Cardiac muscle cell (in vitro differentiated cells and primary cell): ENCODE measurements around the gene NPFFR1. TPM values are rescaled to one million over a fixed set of nuclear protein-coding genes. Genes with fewer than 3 reads are reported as not detected.

ENCODE experiments used
- DNase-seq, 2 donors: peaks; one replicate each; pipeline versions ENCODE4 v3.0.0 to v3.0.0-alpha.2; 2010 to 2017; ENCODE audit warnings: low read depth in 1 of 2, low spot score in 1 of 2
- H3K27ac ChIP-seq: fragments of 200-600 bp; sonication (generic); 2 replicates; pipeline ENCODE4 v1.5.1; 2016
- H3K27me3 ChIP-seq: fragments of 200-600 bp; sonication (generic); 2 replicates; pipeline ENCODE4 v1.6.0; 2016; ENCODE audit warnings: control low read depth
- H3K36me3 ChIP-seq: fragments of 200-600 bp; sonication (generic); 2 replicates; pipeline ENCODE4 v1.5.1; 2016; ENCODE audit warnings: control low read depth
- H3K4me1 ChIP-seq: fragments of 200-600 bp; sonication (generic); 2 replicates; pipeline ENCODE4 v1.8.1; 2017; ENCODE audit warnings: low read depth, mild to moderate bottlenecking, mixed run types
- H3K4me3 ChIP-seq: fragments of 200-600 bp; sonication (generic); 2 replicates; pipeline ENCODE4 v1.5.1; 2016; ENCODE audit warnings: mild to moderate bottlenecking
- H3K9me3 ChIP-seq: fragments of 200-600 bp; sonication (generic); 2 replicates; pipeline ENCODE4 v1.5.1; 2017; ENCODE audit warnings: low read depth, mild to moderate bottlenecking, control low read depth
- CTCF ChIP-seq: IDR thresholded peaks from 2 replicates; pipeline ENCODE4 v1.5.1; 2012; ENCODE audit warnings: low read depth, mild to moderate bottlenecking, low read length
- polyA plus RNA-seq: library from polyadenylated mRNA; unstranded; fragments of >200 nt; fragmentation: Nextera tagmentation; extraction: Ambion mirVana; gene quantifications from 2 replicates; pipeline ENCODE4 v1.2.1, GENCODE V29; 2016
- total RNA-seq: library from RNA; depleted of rRNA; stranded (reverse); fragments of >200 nt; gene quantifications from 2 replicates; pipeline ENCODE4 v1.2.3, GENCODE V29; 2016

The NPFFR1 gene
- total and polyA plus RNA-seq, 2 experiments from 2014 or later: not detected

DNA sequence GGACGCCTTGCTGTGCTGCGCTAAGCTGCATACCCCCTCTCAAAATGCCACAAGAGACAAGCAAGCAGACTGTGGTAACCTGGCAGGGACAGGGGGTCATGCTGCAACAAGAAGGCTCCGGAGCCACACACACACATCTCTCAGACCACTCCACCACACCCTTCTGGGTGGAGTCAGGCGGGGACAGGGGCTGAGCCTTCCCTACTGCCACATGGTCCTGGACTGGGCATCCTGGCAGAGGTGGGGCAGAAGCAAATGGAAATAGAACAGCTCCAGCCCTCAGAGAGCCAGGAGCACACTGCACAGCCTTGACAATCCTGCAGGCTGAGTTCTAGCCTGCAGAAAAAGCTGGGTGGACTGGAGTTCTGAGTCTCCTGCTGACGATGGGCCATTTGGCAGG lies 28.4 kb upstream of the NPFFR1 start:
- Histone ChIP-seq H3K27ac (no peak overlapping the region), H3K27me3 (no peaks in the 10 kb centered on the region), H3K4me1 (no peaks in the 10 kb centered on the region), H3K9me3 (no peaks in the 10 kb centered on the region), H3K4me3 (no peak overlapping the region), H3K36me3 (no peaks in the 10 kb centered on the region)
- no peak for TF ChIP-seq CTCF
- no peak for DNase-seq

- H3K4me3 ChIP-seq: no peak overlapping the region
- no peaks in the 10 kb centered on the region for H3K4me1 ChIP-seq
- no peaks in the 10 kb centered on the region for H3K36me3 ChIP-seq
- no peaks in the 10 kb centered on the region for H3K9me3 ChIP-seq
- no peaks in the 10 kb centered on the region for H3K27me3 ChIP-seq
- H3K27ac ChIP-seq: no peak overlapping the region
- no peak for TF ChIP-seq CTCF
- no peak for DNase-seq
Observed at GRCh38 chr10:70311698-70312097, 27.9 kb upstream of the NPFFR1 start.

DNA sequence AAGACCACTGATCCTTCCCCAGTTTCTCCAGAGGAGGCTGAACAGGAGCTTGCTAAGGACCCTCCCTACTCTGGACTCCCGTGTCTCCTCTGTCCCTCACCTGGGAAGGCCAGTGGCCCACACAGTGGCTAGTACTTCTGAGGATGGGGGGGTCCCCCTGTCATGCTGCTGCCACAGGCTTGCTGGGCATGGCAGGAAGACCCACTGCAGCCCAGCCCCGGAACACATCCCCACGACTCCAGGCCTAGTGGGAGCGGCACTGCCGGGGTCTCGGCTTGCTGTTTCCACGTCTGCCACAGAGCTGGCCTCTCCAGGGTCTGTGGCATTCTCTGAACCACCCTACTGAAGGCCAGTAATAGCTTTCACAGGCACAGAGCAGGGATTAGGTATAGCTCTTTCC lies 25.9 kb upstream of the NPFFR1 start:
- no peak for DNase-seq
- Histone ChIP-seq H3K27me3 (no peaks in the 10 kb centered on the region), H3K4me1 (no peaks in the 10 kb centered on the region), H3K9me3 (no peaks in the 10 kb centered on the region), H3K27ac (no peak overlapping the region), H3K4me3 (no peak overlapping the region), H3K36me3 (no peaks in the 10 kb centered on the region)
- no peak for TF ChIP-seq CTCF

- H3K9me3 ChIP-seq: no peaks in the 10 kb centered on the region
- TF ChIP-seq CTCF: no peak
- no peaks in the 10 kb centered on the region for H3K27me3 ChIP-seq
- H3K36me3 ChIP-seq: no peaks in the 10 kb centered on the region
- H3K4me1 ChIP-seq: no peaks in the 10 kb centered on the region
- H3K27ac ChIP-seq: no peak overlapping the region
- DNase-seq: no peak
- no peak overlapping the region for H3K4me3 ChIP-seq
Observed at GRCh38 chr10:70308121-70309060, 24.6 kb upstream of the NPFFR1 start.

DNA sequence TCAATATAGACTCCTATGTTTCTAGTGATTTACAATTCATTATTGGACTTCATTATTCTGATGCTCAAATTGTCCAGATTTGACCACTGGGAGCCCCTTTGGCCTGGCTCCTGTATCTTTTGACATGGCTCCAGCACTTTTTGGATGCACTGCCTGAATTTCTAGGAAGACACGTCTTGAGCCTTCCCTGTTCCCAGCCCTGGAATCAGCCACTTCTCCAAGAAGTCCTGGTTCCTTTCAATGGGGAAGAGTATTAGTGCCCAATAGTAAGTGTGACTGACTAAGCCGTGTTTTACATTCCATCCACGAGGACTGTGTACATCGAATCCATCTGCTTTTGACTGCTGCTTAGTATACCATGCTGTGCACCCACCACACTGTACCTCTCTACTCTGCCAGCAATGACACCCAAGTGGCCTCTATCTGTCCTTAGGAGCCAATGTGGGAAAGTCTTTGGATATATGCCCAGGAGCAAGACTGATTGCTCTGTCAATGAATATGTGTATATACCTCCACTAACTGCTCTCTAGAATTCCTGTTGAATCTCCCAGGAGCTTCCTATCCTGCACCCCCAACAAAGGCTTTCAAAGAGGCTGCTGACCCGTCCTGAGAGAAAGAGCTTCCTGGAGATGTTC lies 23.2 kb upstream of the NPFFR1 start:
- Histone ChIP-seq H3K27me3 (no peaks in the 10 kb centered on the region), H3K36me3 (no peaks in the 10 kb centered on the region), H3K4me1 (no peaks in the 10 kb centered on the region), H3K4me3 (no peak overlapping the region), H3K9me3 (no peaks in the 10 kb centered on the region), H3K27ac (no peak overlapping the region)
- TF ChIP-seq CTCF: no peak
- no peak for DNase-seq
